RWPE2 (cell line): ENCODE results near the gene FAM78B.

Experiments used
- ATAC-seq: fragments of 200-7000 bp; cut with Tn5 transposase; 3 replicates; pipeline ENCODE4 v1.9.1; 2021; ENCODE audit warnings: low read depth
- DNase-seq: peaks from one replicate; pipeline ENCODE4 v3.0.0-alpha.2; 2020; ENCODE audit warnings: low spot score
- H3K27ac ChIP-seq: fragments of 450-650 bp; 2 replicates; pipeline ENCODE4 v1.5.1; 2017; ENCODE audit warnings: mild to moderate bottlenecking; ENCODE audit not compliant: poor library complexity, severe bottlenecking
- H3K27me3 ChIP-seq: fragments of 250-450 bp; sonication (Bioruptor Pico); 2 replicates; pipeline ENCODE4 v1.5.1; 2021; ENCODE audit warnings: mild to moderate bottlenecking, moderate library complexity; ENCODE audit not compliant: insufficient read depth, poor library complexity, severe bottlenecking
- H3K36me3 ChIP-seq: fragments of 250-450 bp; sonication (Bioruptor Pico); 2 replicates; pipeline ENCODE4 v1.5.1; 2020; ENCODE audit warnings: low read depth, mild to moderate bottlenecking, moderate library complexity
- H3K4me1 ChIP-seq: fragments of 250-450 bp; sonication (Bioruptor Pico); 2 replicates; pipeline ENCODE4 v1.5.1; 2021; ENCODE audit warnings: mild to moderate bottlenecking, moderate library complexity; ENCODE audit not compliant: insufficient read depth, poor library complexity, severe bottlenecking
- H3K4me3 ChIP-seq: fragments of 250-450 bp; sonication (Bioruptor Pico); 2 replicates; pipeline ENCODE4 v1.5.1; 2021; ENCODE audit warnings: mild to moderate bottlenecking, moderate library complexity; ENCODE audit not compliant: severe bottlenecking
- H3K9me3 ChIP-seq: fragments of 250-450 bp; sonication (Bioruptor Pico); 2 replicates; pipeline ENCODE4 v1.5.1; 2021; ENCODE audit warnings: mild to moderate bottlenecking, moderate library complexity; ENCODE audit not compliant: severe bottlenecking
- TF ChIP-seq, protein P1 (sequence below): fragments of 450-650 bp; IDR thresholded peaks from one replicate; pipeline ENCODE4 v1.5.1; 2017; ENCODE audit warnings: mild to moderate bottlenecking, moderate library complexity; ENCODE audit not compliant: poor library complexity, severe bottlenecking

The FAM78B gene

DNA sequence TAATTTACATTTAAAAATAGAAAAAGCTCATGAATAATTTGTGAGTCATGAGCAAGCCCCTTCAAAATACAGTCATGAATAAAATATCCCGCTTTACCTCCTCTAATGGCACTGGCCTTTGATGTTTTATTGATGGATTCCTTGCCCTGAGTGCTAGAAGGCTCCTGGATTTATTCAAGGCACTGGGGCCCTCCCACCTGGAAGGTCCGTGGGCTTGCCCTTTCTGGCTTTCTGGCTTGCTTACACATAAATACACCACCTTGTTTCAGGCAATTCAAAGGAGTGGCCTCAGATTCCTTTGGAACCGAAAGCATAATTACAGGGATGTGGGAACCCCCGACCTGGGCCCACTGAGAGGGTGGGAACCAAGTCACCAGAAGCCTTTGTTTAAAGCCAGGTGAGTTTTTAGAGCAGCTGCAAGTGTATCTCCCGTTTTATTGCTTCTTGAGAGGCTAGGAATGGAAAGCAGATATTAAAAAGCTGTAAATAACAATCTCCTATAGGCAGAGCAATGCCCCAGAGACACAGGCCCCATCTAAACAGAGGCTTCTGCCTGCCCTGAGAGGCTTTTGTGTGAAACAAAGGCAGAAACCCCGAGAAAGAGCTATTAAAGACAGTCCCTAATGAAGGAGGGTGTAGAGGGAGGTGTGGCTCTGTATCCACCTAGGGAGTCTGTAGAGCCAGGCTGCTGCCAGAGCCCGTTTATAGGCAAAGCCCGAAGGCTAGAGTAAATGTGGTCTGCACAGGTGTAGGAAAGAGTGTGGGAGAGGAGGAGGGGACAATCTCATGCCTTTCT is 126.4 kb downstream of the FAM78B start:
- DNase-seq (no peak), ATAC-seq (no peak)
- Histone ChIP-seq H3K27ac (no peak overlapping the region), H3K36me3 (no peaks in the 10 kb centered on the region), H3K9me3 (no peaks in the 10 kb centered on the region), H3K27me3 (no peaks in the 10 kb centered on the region), H3K4me1 (no peaks in the 10 kb centered on the region), H3K4me3 (no peak overlapping the region)
- TF ChIP-seq, protein P1, sequence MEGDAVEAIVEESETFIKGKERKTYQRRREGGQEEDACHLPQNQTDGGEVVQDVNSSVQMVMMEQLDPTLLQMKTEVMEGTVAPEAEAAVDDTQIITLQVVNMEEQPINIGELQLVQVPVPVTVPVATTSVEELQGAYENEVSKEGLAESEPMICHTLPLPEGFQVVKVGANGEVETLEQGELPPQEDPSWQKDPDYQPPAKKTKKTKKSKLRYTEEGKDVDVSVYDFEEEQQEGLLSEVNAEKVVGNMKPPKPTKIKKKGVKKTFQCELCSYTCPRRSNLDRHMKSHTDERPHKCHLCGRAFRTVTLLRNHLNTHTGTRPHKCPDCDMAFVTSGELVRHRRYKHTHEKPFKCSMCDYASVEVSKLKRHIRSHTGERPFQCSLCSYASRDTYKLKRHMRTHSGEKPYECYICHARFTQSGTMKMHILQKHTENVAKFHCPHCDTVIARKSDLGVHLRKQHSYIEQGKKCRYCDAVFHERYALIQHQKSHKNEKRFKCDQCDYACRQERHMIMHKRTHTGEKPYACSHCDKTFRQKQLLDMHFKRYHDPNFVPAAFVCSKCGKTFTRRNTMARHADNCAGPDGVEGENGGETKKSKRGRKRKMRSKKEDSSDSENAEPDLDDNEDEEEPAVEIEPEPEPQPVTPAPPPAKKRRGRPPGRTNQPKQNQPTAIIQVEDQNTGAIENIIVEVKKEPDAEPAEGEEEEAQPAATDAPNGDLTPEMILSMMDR: no peak

DNA sequence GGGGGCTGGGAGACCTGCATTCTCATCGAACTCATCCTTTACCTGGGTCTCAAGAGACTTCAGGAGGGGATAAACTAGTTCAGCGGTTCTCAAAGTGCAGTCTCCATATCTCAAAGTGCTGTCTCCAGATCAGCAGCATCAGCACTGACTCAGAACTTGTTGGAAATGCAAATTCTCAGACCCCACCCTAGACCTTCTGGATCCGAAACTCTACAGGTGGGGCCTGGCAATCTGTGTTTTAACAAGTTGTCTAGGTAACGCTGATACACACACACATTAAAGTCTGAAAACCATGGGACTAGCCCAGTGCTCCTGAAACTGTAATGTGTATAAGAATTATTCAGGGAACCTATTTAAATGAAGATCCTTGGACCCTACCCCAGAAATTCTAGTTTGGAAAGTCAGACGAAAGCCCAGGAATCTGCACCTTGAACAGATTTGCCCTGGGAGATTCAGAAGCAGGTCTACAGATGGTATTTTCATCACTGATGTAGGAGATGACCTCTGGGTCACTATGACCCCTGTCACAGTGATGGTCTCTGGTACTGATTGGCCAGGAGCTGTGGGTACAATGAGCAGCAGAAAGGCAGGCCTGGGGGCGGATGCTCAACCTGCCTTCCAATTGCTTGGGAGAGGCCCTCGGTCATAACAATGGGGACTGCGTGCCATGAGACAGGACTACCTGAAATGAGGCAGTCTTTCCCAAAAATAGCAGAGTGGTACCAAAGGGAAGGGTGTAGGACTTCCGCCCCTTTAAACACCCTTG is 127.2 kb downstream of the FAM78B start:
- Histone ChIP-seq H3K27ac (no peak overlapping the region), H3K4me3 (no peak overlapping the region), H3K9me3 (no peaks in the 10 kb centered on the region), H3K36me3 (no peaks in the 10 kb centered on the region), H3K27me3 (no peaks in the 10 kb centered on the region), H3K4me1 (no peaks in the 10 kb centered on the region)
- no peak for DNase-seq
- TF ChIP-seq, protein P1: no peak
- ATAC-seq: no peak

DNA sequence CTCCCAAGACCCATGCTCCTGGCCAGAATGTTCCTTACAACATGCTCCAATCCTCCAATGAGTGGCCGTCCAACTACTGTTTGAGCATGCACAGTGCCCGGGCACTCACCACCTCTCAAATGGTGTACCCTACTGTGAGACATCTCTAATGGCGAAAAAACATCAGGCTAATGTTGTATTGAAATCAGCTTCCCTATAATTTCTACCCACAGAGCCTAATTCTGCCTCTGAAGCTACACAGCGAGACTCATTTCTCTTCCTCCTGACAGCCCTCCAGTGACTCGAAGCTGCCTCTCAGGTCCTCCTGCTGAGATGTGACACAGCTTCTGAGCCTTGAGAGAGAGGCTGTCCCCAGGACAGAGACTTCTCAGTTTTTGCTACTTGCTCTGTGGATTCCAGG is 130.7 kb downstream of the FAM78B start:
- Histone ChIP-seq H3K4me1 (no peaks in the 10 kb centered on the region), H3K9me3 (no peaks in the 10 kb centered on the region), H3K27ac (no peak overlapping the region), H3K4me3 (no peak overlapping the region), H3K36me3 (no peaks in the 10 kb centered on the region), H3K27me3 (no peaks in the 10 kb centered on the region)
- ATAC-seq (no peak), DNase-seq (no peak)
- TF ChIP-seq, protein P1: no peak

DNA sequence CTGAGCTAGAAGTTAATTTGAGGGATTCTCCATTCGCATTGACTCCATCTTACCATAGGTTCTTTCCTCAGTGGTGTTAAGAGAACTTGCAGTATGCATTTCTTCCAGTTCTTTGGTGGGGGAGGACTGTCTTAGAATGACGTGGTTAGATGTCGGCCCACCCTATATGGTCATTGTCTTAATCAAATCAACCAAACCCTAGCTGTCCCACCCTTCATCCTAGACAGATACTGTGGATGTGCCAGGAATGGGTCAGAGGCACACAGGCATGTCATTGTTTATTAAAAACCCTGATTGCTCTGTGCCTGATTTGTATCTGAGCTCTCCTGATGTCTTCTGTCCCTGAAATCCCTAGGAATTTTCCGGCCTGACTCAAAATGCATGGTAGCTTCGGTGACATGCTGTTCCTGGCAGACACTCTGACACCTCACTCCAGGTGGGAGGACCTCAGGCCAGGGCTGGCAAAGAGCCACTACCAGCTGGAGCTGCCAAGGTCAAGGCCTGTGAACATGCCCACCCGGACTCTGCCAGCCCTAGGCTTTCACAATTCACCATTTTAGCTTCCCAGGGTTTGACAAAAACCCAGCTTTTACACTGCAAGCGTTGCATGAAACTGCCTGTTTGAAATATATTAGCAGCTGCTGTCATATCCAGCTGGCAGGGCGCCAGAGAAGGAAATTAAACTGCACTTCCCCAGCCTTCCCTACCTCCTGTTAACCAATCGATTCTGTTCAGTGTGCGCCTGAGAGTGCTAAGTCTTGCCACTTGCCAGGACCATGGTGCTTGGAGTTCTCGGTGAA is 134.0 kb downstream of the FAM78B start:
- no peaks in the 10 kb centered on the region for H3K4me1 ChIP-seq
- ATAC-seq (no peak), DNase-seq (no peak)
- H3K4me3 ChIP-seq: no peak overlapping the region
- TF ChIP-seq, protein P1: no peak
- H3K27me3 ChIP-seq: no peaks in the 10 kb centered on the region
- no peaks in the 10 kb centered on the region for H3K36me3 ChIP-seq
- H3K9me3 ChIP-seq: no peaks in the 10 kb centered on the region
- no peak overlapping the region for H3K27ac ChIP-seq
